GM12878 (cell line): ENCODE data around the gene RPS27L. TPM values are rescaled to one million over a fixed set of nuclear protein-coding genes. Genes with fewer than 3 reads are reported as not detected.

ENCODE experiments used
- CBFB ChIP-seq: IDR thresholded peaks from 2 replicates; pipeline ENCODE4 v1.6.1; 2016; ENCODE audit warnings: antibody characterized with exemption, low read depth
- CBX5 ChIP-seq: sonication (generic); IDR thresholded peaks from 2 replicates; pipeline ENCODE4 v1.6.1; 2016; ENCODE audit warnings: low read depth, moderate library complexity, mild to moderate bottlenecking, inconsistent platforms
- CEBPB ChIP-seq, 2 experiments: fragments of 150-350 bp in 1 of 2; IDR thresholded peaks; 2 replicates each; pipeline ENCODE4 v1.6.1; 2012 to 2014; ENCODE audit warnings: low read depth in 2 of 2, low read length in 2 of 2, borderline replicate concordance in 1 of 2, inconsistent platforms in 1 of 2
- CREM ChIP-seq: IDR thresholded peaks from 2 replicates; pipeline ENCODE4 v1.6.1; 2014; ENCODE audit warnings: antibody characterized with exemption, low read depth
- ETV6 ChIP-seq, 2 experiments: fragments of 450-650 bp in 1 of 2; IDR thresholded peaks in 1 of 2; conservative IDR thresholded peaks in 1 of 2; 2 replicates each; pipeline ENCODE4 v1.6.1; 2014; ENCODE audit warnings: antibody characterized with exemption in 1 of 2, borderline replicate concordance in 1 of 2, low read depth in 1 of 2, mild to moderate bottlenecking in 1 of 2, moderate library complexity in 1 of 2
- FOS ChIP-seq: IDR thresholded peaks from 3 replicates; pipeline ENCODE4 v1.6.1; 2011; ENCODE audit warnings: borderline replicate concordance; ENCODE audit not compliant: insufficient read length; ENCODE audit errors: extremely low read depth
- FOXK2 ChIP-seq: fragments of 450-650 bp; IDR thresholded peaks from 2 replicates; pipeline ENCODE4 v1.6.1; 2017; ENCODE audit warnings: mild to moderate bottlenecking, moderate library complexity
- GABPA ChIP-seq: IDR thresholded peaks from 2 replicates; pipeline ENCODE4 v1.6.1; 2014; ENCODE audit warnings: antibody characterized with exemption, low read depth, mild to moderate bottlenecking, inconsistent platforms
- HDAC6 ChIP-seq: fragments of 200-600 bp; sonication (generic); IDR thresholded peaks from one replicate; pipeline ENCODE4 v1.8.0; 2017; ENCODE audit warnings: antibody characterized with exemption; ENCODE audit not compliant: unreplicated experiment
- IKZF1 ChIP-seq: fragments of 450-650 bp; conservative IDR thresholded peaks from 2 replicates; pipeline ENCODE4 v1.6.1; 2017; ENCODE audit warnings: antibody characterized with exemption, mild to moderate bottlenecking
- KLF5 ChIP-seq: fragments of 450-650 bp; IDR thresholded peaks from 2 replicates; pipeline ENCODE4 v1.6.1; 2014; ENCODE audit warnings: mild to moderate bottlenecking; ENCODE audit not compliant: partially characterized antibody
- NFIC ChIP-seq: IDR thresholded peaks from 2 replicates; pipeline ENCODE4 v1.6.1; 2012; ENCODE audit warnings: low read depth, mild to moderate bottlenecking, inconsistent platforms, low read length, moderate library complexity
- RUNX3 ChIP-seq: IDR thresholded peaks from 2 replicates; pipeline ENCODE4 v1.6.1; 2012; ENCODE audit warnings: low read length, inconsistent platforms
- SMAD5 ChIP-seq: IDR thresholded peaks from 2 replicates; pipeline ENCODE4 v1.6.1; 2016; ENCODE audit warnings: antibody characterized with exemption, low read depth
- SP1 ChIP-seq: IDR thresholded peaks from one replicate; pipeline ENCODE4 v1.6.1; 2011; ENCODE audit warnings: low read depth, low read length
- SUPT20H ChIP-seq: IDR thresholded peaks from 2 replicates; pipeline ENCODE4 v1.6.1; 2011; ENCODE audit warnings: low read depth, mild to moderate bottlenecking, low read length, moderate library complexity, borderline replicate concordance; ENCODE audit not compliant: control insufficient read depth
- SUZ12 ChIP-seq: fragments of 200-600 bp; sonication (generic); IDR thresholded peaks from one replicate; pipeline ENCODE4 v1.6.1; 2018; ENCODE audit warnings: antibody characterized with exemption, mild to moderate bottlenecking; ENCODE audit not compliant: unreplicated experiment
- polyA plus RNA-seq, 11 experiments: library from polyadenylated mRNA; depleted of rRNA in 4 of 11; unstranded in 6 of 11; stranded (reverse) in 5 of 11; fragments of >200 nt; fragmentation: Nextera tagmentation in 4 of 11; fragmentation: Illumina TruSeq in 1 of 11; extraction: Ambion mirVana in 4 of 11; extraction: Trizol in 1 of 11; gene quantifications; 1 replicate in 1 of 11; 2 replicates in 10 of 11; pipeline versions ENCODE4 v1.2.1 to v1.2.3, GENCODE V29; 2011 to 2016; ENCODE audit warnings: inconsistent platforms in 2 of 11, missing spikeins in 2 of 11, low read depth in 1 of 11
- total RNA-seq, 4 experiments: library from RNA; depleted of rRNA in 3 of 4; stranded (reverse); fragments of >200 nt in 3 of 4; fragmentation: Illumina TruSeq in 1 of 4; extraction: Trizol in 1 of 4; gene quantifications; 2 replicates each; pipeline versions ENCODE4 v1.2.1 to v1.2.3, GENCODE V29; 2013 to 2021
- TF ChIP-seq, protein P1 (sequence below): fragments of 450-650 bp; IDR thresholded peaks from 2 replicates; pipeline ENCODE4 v1.6.1; 2016; ENCODE audit warnings: mild to moderate bottlenecking
- TF ChIP-seq, protein P2 (sequence below): IDR thresholded peaks from 2 replicates; pipeline ENCODE4 v1.6.1; 2011; ENCODE audit warnings: borderline replicate concordance, low read depth, mild to moderate bottlenecking, moderate library complexity, low read length; ENCODE audit not compliant: insufficient read depth, poor library complexity, severe bottlenecking
- TF ChIP-seq, protein P3 (sequence below): fragments of 450-650 bp; IDR thresholded peaks from 2 replicates; pipeline ENCODE4 v1.6.1; 2017; ENCODE audit warnings: low read depth, mild to moderate bottlenecking, moderate library complexity
- TF ChIP-seq, protein P4 (sequence below): IDR thresholded peaks from 2 replicates; pipeline ENCODE4 v1.6.1; 2012; ENCODE audit warnings: improper control_type of control experiment, low read depth, low read length; ENCODE audit not compliant: insufficient replicate concordance

RPS27L gene
- total and polyA plus RNA-seq, 10 of the 15 experiments (the other 5 are each of a cell fraction or from before 2014, with no cell fraction given), result 133 to 970 (median 220) TPM

DNA sequence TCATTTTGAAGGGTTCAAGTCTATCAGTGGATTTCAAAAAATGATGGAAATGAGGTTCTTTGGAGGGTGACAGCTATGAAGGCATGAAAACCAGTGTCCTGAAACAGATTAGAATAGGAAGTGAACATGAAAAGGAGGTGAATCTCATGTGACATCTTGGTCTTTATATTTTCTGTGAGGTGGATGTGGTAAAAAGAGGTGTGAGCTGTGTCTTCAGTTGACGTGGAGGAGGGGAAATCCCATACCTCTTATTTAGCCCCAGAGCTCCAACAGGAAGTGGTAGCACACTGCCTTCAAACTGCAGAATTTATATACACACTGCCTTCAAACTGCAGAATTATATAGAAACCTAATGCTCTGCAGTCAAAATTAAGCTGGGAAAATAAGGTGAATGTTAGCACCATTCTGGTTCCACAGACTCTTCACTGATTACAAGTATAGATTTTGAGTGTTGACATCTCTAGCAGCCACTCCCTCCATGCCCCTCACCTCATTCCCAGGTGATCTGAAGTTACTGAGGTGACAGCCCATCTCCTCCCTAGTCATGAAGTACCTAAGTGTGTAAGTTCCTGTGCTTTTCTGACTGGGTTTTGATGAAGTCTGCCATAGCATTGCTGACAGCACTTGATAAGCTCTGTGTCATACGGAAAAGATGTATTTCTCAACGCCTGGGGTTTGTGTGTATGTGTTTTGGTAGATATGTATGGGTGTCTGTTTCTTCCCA is 34.8 kb upstream of the RPS27L start (continued):
- TF ChIP-seq SUZ12 (no peak), GABPA (peak; percentile 66), CEBPB (IDR thresholded peaks at IDR 0.05; ENCODE audit: borderline replicate concordance in 1 of 2, low read depth in 2 of 2, low read length in 2 of 2) (0 out of 4 replicates have a peak, but pooled peaks of 1 of the 2 experiments have one; percentile 48), FOS (no peak), ETV6 (conservative IDR thresholded peaks at IDR 0.05 in 1 of 2, IDR thresholded peaks at IDR 0.05 in 1 of 2; ENCODE audit: borderline replicate concordance in 1 of 2, low read depth in 1 of 2) (peak in 1 of 2 experiments; percentile 84; a peak in 2 of 4 replicates), IKZF1 (peak; percentile 85), CBFB (peak; percentile 37; the same call in 1 of the 2 replicates), SMAD5 (no peak), CREM (peak; percentile 76), HDAC6 (no peak), NFIC (peak; percentile 60), SUPT20H (no peak), CBX5 (no peak), FOXK2 (no peak), RUNX3 (peak; percentile 95), KLF5 (no peak), SP1 (no peak)
- TF ChIP-seq, protein P1, sequence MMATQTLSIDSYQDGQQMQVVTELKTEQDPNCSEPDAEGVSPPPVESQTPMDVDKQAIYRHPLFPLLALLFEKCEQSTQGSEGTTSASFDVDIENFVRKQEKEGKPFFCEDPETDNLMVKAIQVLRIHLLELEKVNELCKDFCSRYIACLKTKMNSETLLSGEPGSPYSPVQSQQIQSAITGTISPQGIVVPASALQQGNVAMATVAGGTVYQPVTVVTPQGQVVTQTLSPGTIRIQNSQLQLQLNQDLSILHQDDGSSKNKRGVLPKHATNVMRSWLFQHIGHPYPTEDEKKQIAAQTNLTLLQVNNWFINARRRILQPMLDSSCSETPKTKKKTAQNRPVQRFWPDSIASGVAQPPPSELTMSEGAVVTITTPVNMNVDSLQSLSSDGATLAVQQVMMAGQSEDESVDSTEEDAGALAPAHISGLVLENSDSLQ, result peak; percentile 63
- TF ChIP-seq, protein P2, sequence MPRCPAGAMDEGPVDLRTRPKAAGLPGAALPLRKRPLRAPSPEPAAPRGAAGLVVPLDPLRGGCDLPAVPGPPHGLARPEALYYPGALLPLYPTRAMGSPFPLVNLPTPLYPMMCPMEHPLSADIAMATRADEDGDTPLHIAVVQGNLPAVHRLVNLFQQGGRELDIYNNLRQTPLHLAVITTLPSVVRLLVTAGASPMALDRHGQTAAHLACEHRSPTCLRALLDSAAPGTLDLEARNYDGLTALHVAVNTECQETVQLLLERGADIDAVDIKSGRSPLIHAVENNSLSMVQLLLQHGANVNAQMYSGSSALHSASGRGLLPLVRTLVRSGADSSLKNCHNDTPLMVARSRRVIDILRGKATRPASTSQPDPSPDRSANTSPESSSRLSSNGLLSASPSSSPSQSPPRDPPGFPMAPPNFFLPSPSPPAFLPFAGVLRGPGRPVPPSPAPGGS, result peak; percentile 70
- TF ChIP-seq, protein P3, sequence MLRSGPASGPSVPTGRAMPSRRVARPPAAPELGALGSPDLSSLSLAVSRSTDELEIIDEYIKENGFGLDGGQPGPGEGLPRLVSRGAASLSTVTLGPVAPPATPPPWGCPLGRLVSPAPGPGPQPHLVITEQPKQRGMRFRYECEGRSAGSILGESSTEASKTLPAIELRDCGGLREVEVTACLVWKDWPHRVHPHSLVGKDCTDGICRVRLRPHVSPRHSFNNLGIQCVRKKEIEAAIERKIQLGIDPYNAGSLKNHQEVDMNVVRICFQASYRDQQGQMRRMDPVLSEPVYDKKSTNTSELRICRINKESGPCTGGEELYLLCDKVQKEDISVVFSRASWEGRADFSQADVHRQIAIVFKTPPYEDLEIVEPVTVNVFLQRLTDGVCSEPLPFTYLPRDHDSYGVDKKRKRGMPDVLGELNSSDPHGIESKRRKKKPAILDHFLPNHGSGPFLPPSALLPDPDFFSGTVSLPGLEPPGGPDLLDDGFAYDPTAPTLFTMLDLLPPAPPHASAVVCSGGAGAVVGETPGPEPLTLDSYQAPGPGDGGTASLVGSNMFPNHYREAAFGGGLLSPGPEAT, result peak; percentile 82
- TF ChIP-seq, protein P4, sequence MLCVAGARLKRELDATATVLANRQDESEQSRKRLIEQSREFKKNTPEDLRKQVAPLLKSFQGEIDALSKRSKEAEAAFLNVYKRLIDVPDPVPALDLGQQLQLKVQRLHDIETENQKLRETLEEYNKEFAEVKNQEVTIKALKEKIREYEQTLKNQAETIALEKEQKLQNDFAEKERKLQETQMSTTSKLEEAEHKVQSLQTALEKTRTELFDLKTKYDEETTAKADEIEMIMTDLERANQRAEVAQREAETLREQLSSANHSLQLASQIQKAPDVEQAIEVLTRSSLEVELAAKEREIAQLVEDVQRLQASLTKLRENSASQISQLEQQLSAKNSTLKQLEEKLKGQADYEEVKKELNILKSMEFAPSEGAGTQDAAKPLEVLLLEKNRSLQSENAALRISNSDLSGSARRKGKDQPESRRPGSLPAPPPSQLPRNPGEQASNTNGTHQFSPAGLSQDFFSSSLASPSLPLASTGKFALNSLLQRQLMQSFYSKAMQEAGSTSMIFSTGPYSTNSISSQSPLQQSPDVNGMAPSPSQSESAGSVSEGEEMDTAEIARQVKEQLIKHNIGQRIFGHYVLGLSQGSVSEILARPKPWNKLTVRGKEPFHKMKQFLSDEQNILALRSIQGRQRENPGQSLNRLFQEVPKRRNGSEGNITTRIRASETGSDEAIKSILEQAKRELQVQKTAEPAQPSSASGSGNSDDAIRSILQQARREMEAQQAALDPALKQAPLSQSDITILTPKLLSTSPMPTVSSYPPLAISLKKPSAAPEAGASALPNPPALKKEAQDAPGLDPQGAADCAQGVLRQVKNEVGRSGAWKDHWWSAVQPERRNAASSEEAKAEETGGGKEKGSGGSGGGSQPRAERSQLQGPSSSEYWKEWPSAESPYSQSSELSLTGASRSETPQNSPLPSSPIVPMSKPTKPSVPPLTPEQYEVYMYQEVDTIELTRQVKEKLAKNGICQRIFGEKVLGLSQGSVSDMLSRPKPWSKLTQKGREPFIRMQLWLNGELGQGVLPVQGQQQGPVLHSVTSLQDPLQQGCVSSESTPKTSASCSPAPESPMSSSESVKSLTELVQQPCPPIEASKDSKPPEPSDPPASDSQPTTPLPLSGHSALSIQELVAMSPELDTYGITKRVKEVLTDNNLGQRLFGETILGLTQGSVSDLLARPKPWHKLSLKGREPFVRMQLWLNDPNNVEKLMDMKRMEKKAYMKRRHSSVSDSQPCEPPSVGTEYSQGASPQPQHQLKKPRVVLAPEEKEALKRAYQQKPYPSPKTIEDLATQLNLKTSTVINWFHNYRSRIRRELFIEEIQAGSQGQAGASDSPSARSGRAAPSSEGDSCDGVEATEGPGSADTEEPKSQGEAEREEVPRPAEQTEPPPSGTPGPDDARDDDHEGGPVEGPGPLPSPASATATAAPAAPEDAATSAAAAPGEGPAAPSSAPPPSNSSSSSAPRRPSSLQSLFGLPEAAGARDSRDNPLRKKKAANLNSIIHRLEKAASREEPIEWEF, result no peak
